Cardiac septum (tissue), 1 donor: ENCODE results near the gene NENF. TPM values are rescaled to one million over a fixed set of nuclear protein-coding genes. Genes with fewer than 3 reads are reported as not detected.

Experiments
- DNase-seq: peaks from one replicate; pipeline ENCODE4 v3.0.0-alpha.2; 2020; ENCODE audit warnings: low spot score
- intact Hi-C: fragments of 100-400 bp; cut with DNase I; formaldehyde crosslinking; loops from one replicate; pipeline ENCODE4 v1.14.0; 2022
- total RNA-seq: library from RNA; stranded (reverse); fragmentation: NEBNext Ultra II Directional; extraction: Animal tissue kit (Norgen Biotek cat#: 25700); gene quantifications from one replicate; pipeline ENCODE4 v1.2.1, GENCODE V29; 2021
- donor health status: DM: no; HTN: no; CAD: no.

The NENF gene
- total RNA-seq, 1 donor from 2014 or later = 116 TPM

GRCh38 chr1:212489284-212489859 is 56.7 kb downstream of the NENF start:
- intact Hi-C loops = no loop called here

GRCh38 chr1:212490276-212490675 is 57.6 kb downstream of the NENF start:
- DNase-seq = no peak
- intact Hi-C loops = no loop called here

More at GRCh38 chr1:212489284-212489859, 56.7 kb downstream of the NENF start:
- no peak for DNase-seq

GRCh38 chr1:212491454-212491853 is 58.7 kb downstream of the NENF start:
- intact Hi-C loops = no loop called here
- no peak for DNase-seq

Other genes starting within 250 kb of the NENF start
- 68.1 TPM for gene PPP2R5A, start 147.5 kb upstream of the NENF start, total RNA-seq
- gene PACC1, start 18.0 kb upstream of the NENF start, total RNA-seq = 1.8 TPM
- gene ATF3, start 175.8 kb downstream of the NENF start, total RNA-seq = 16.2 TPM